ENCODE results near the gene DYDC2. TPM values are rescaled to one million over a fixed set of nuclear protein-coding genes. Genes with fewer than 3 reads are reported as not detected.

The DYDC2 gene
- total and polyA plus RNA-seq, 9 of the 15 experiments (the other 6 are each of a cell fraction or from before 2014, with no cell fraction given) = 0.06 to 0.34 (median 0.15) TPM; not detected in 5

DNA sequence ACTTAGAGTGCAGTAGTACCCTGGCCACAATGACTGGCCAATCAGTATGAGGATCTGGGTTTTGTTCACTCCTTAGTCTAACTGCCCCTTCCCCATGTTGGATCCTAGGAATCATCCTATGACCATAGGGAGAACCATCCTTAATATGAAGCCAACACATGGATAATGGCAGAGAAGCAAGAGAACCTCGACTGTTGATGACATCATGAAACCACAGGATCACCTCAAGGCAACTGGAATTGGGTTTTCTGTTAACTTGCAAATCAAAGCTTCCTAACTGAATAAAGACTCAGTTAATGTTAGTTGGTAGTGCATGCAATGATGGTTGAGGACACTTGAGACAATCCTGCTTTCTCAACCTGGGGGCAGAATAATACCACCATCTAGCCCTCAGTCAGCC, 48.5 kb downstream of the DYDC2 start (continued):
- no peak for TF ChIP-seq ZNF165 (CRISPR knock-in tag; IDR thresholded peaks at IDR 0.05; ENCODE audit: borderline replicate concordance)
- TF ChIP-seq, protein P1, sequence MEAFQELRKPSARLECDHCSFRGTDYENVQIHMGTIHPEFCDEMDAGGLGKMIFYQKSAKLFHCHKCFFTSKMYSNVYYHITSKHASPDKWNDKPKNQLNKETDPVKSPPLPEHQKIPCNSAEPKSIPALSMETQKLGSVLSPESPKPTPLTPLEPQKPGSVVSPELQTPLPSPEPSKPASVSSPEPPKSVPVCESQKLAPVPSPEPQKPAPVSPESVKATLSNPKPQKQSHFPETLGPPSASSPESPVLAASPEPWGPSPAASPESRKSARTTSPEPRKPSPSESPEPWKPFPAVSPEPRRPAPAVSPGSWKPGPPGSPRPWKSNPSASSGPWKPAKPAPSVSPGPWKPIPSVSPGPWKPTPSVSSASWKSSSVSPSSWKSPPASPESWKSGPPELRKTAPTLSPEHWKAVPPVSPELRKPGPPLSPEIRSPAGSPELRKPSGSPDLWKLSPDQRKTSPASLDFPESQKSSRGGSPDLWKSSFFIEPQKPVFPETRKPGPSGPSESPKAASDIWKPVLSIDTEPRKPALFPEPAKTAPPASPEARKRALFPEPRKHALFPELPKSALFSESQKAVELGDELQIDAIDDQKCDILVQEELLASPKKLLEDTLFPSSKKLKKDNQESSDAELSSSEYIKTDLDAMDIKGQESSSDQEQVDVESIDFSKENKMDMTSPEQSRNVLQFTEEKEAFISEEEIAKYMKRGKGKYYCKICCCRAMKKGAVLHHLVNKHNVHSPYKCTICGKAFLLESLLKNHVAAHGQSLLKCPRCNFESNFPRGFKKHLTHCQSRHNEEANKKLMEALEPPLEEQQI (IDR thresholded peaks at IDR 0.05) = no peak

DNA sequence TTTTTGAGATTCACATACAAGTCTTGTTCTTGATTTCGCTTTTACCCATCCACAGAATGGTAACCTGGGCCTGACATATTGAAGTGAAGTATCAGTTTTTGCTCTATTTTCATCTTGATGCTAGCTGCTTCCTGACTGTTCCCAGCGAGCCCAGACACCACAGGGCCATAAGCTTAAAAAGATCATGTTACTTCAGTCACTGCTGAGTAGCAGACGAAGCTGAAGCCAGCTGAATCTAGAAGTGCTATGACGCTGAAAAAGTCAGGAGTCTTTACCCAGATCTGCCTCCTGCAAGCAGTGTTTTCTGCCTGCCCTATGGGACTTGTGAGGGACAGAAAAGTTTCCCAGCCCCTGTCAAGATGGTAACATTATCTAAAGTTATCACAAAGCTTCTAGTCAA, 49.0 kb downstream of the DYDC2 start:
- FAIRE-seq (no peak), DNase-seq (ENCODE audit: extremely low read depth in 1 of 4, low spot score in 3 of 4) (no peak), ATAC-seq (no peak)
- in situ Hi-C loops (cut with MboI) (no loop called here), intact Hi-C loops (cut with micrococcal nuclease) (no loop called here)
- Histone ChIP-seq H3K4me2 (ENCODE audit: insufficient read depth, low read length) (no peak overlapping the region), H3K27ac (ENCODE audit: extremely low read depth, low read depth, low read length) (no peak overlapping the region), H3K79me2 (ENCODE audit: control insufficient read depth, insufficient read depth, low read length) (no peaks in the 10 kb centered on the region), H3K9ac (ENCODE audit: insufficient read depth in 1 of 2, low read depth in 2 of 2, low read length in 2 of 2) (no peak overlapping the region), H3K9me1 (ENCODE audit: control insufficient read depth, insufficient read depth, low read length) (no peaks in the 10 kb centered on the region), H3K36me3 (ENCODE audit: control insufficient read depth, insufficient read depth, low read length) (no peaks in the 10 kb centered on the region), H2AFZ (ENCODE audit: low read depth, low read length) (no peak overlapping the region), H3K4me3 (no peak overlapping the region), H3K9me3 (replicated peaks; ENCODE audit: control insufficient read depth, insufficient read depth, low read depth, low read length) (0 out of 2 replicates have a peak, but pooled peaks cover 2% of the 10 kb centered on the region), H4K20me1 (replicated peaks; ENCODE audit: control insufficient read depth, insufficient read depth, low read length) (no peaks in the 10 kb centered on the region), H3K4me1 (replicated peaks in 1 of 2; ENCODE audit: control insufficient read depth in 2 of 2, insufficient read depth in 2 of 2, low read length in 2 of 2) (peaks cover 0 to 10% of the 10 kb centered on the region in 2 experiments; a peak in 3 of 5 replicates), H3K27me3 (ENCODE audit: control insufficient read depth in 2 of 2, insufficient read depth in 2 of 2, low read length in 2 of 2) (peaks cover 15 to 31% of the 10 kb centered on the region in 2 experiments)
- TF ChIP-seq HNRNPL (IDR thresholded peaks at IDR 0.05; ENCODE audit: low read depth, low read length) (no peak), RNF2 (IDR thresholded peaks at IDR 0.05) (0 out of 2 replicates have a peak, but pooled peaks have one; percentile 12)
- no TSS peak for BruUV-seq (replicated peaks)
- ChIA-PET CTCF (ENCODE audit: low intra/inter-chr PET ratio) (no interaction called here), POLR2A (interaction anchor here (0.8 to 1.2 kb wide), 5 partner anchors 8 to 223 kb away, joined by 3 read pairs; no protein-coding TSS in a partner anchor)
- 0% methylated on average over 4 of the region's 4 CpGs for WGBS (ENCODE audit: insufficient coverage, low coverage, missing lambda C conversion rate)
